Keratinocyte (primary cell): ENCODE data around the gene CORO2B. TPM values are rescaled to one million over a fixed set of nuclear protein-coding genes. Genes with fewer than 3 reads are reported as not detected.

Experiments used
- DNase-seq: peaks from one replicate; pipeline ENCODE4 v3.0.0-alpha.2; 2011; ENCODE audit warnings: low read depth, missing footprints, low spot score
- FAIRE-seq: peaks from 2 replicates; lab custom pipeline; 2011; peaks lifted over from hg19 to GRCh38; lab: Jason Lieb, UNC
- H2AFZ ChIP-seq: 2 replicates; pipeline ENCODE4 v1.6.0; 2012; ENCODE audit warnings: low read length, control low read depth, inconsistent platforms; ENCODE audit not compliant: control insufficient read depth
- H3K27ac ChIP-seq: 2 replicates; pipeline ENCODE4 v1.5.1; 2011; ENCODE audit warnings: low read length; ENCODE audit not compliant: control insufficient read depth, insufficient read depth
- H3K27me3 ChIP-seq: 3 replicates; pipeline ENCODE4 v1.6.0; 2011; ENCODE audit warnings: low read length; ENCODE audit not compliant: control insufficient read depth, insufficient read depth; ENCODE audit errors: extremely low read depth
- H3K36me3 ChIP-seq, 2 experiments: 2 replicates in 1 of 2; 3 replicates in 1 of 2; pipeline ENCODE4 v1.5.1; 2011; ENCODE audit warnings: low read length in 2 of 2, mild to moderate bottlenecking in 1 of 2; ENCODE audit not compliant: control insufficient read depth in 2 of 2, insufficient read depth in 2 of 2; ENCODE audit errors: extremely low read depth in 1 of 2
- H3K4me1 ChIP-seq: 3 replicates; pipeline ENCODE4 v1.5.1; 2011; ENCODE audit warnings: low read length; ENCODE audit not compliant: control insufficient read depth, insufficient read depth; ENCODE audit errors: extremely low read depth
- H3K4me2 ChIP-seq: 3 replicates; pipeline ENCODE4 v1.6.0; 2011; ENCODE audit warnings: low read depth, low read length; ENCODE audit not compliant: control insufficient read depth, insufficient read depth; ENCODE audit errors: extremely low read depth
- H3K4me3 ChIP-seq, 3 experiments: fragments of 200-600 bp in 1 of 3; sonication (generic) in 1 of 3; 2 replicates in 2 of 3; 3 replicates in 1 of 3; pipeline ENCODE4 v1.5.1; 2011 to 2016; ENCODE audit warnings: low read length in 3 of 3, mild to moderate bottlenecking in 3 of 3, control low read depth in 2 of 3, inconsistent platforms in 1 of 3, low read depth in 1 of 3, mixed read lengths in 1 of 3, mixed run types in 1 of 3, moderate library complexity in 1 of 3; ENCODE audit not compliant: control insufficient read depth in 2 of 3, insufficient read depth in 2 of 3; ENCODE audit errors: extremely low read depth in 1 of 3
- H3K79me2 ChIP-seq: 2 replicates; pipeline ENCODE4 v1.6.0; 2012; ENCODE audit warnings: low read length; ENCODE audit not compliant: control insufficient read depth, insufficient read depth
- H3K9ac ChIP-seq: 3 replicates; pipeline ENCODE4 v1.6.0; 2011; ENCODE audit warnings: low read length; ENCODE audit not compliant: control insufficient read depth, insufficient read depth; ENCODE audit errors: extremely low read depth
- H3K9me1 ChIP-seq: 3 replicates; pipeline ENCODE4 v1.6.0; 2011; ENCODE audit warnings: low read length; ENCODE audit not compliant: control insufficient read depth, insufficient read depth; ENCODE audit errors: extremely low read depth
- H3K9me3 ChIP-seq: 2 replicates; pipeline ENCODE4 v1.5.1; 2012; ENCODE audit warnings: low read depth, low read length; ENCODE audit not compliant: control insufficient read depth
- H4K20me1 ChIP-seq: 3 replicates; pipeline ENCODE4 v1.6.0; 2011; ENCODE audit warnings: low read length; ENCODE audit not compliant: control insufficient read depth, insufficient read depth; ENCODE audit errors: extremely low read depth
- CTCF ChIP-seq, 3 experiments: IDR thresholded peaks in 1 of 3; conservative IDR thresholded peaks in 1 of 3; optimal IDR thresholded peaks in 1 of 3; 2 replicates in 2 of 3; 3 replicates in 1 of 3; pipeline versions ENCODE3 to v1.5.1; 2011; ENCODE audit warnings: low read length in 3 of 3, mild to moderate bottlenecking in 3 of 3, moderate library complexity in 2 of 3, control low read depth in 1 of 3, inconsistent platforms in 1 of 3; ENCODE audit not compliant: insufficient read depth in 2 of 3; ENCODE audit errors: extremely low read depth in 1 of 3
- EZH2 ChIP-seq: IDR thresholded peaks from one replicate; pipeline ENCODE4 v1.6.1; 2012; ENCODE audit warnings: inconsistent platforms, mild to moderate bottlenecking, low read length, moderate library complexity
- dilution Hi-C: fragments of 300-500 bp; cut with MboI; formaldehyde crosslinking; loops from one replicate; pipeline ENCODE4 v1.7.0; 2020; ENCODE audit warnings: low sequenced_read_pairs; ENCODE audit not compliant: extremely low pct_ligation_motif_present
- polyA plus RNA-seq, 5 experiments: library from polyadenylated mRNA; depleted of rRNA in 3 of 5; stranded (reverse) in 3 of 5; stranded (forward) in 1 of 5; unstranded in 1 of 5; fragments of >200 nt; gene quantifications; 1 replicate in 1 of 5; 2 replicates in 3 of 5; 3 replicates in 1 of 5; pipeline versions ENCODE4 v1.2.1 to v1.2.3, GENCODE V29; 2011 to 2012; ENCODE audit warnings: missing spikeins in 2 of 5, low read depth in 1 of 5, low replicate concordance in 1 of 5

The CORO2B gene
- polyA plus RNA-seq, 1 donor (not counting 4 experiments of a cell fraction or from before 2014, with no cell fraction given) = 0.13 TPM

- no peaks in the 10 kb centered on the region for H3K4me1 ChIP-seq
- no peaks in the 10 kb centered on the region for H3K9me1 ChIP-seq
- no peaks in the 10 kb centered on the region for H3K79me2 ChIP-seq
- FAIRE-seq (no peak), DNase-seq (no peak)
- H3K27ac ChIP-seq = no peak overlapping the region
- H3K36me3 ChIP-seq = no peaks in the 10 kb centered on the region
- H3K4me2 ChIP-seq = no peak overlapping the region
- H3K4me3 ChIP-seq = no peak overlapping the region
- no peaks in the 10 kb centered on the region for H3K27me3 ChIP-seq
- H4K20me1 ChIP-seq = no peaks in the 10 kb centered on the region
- no peaks in the 10 kb centered on the region for H3K9me3 ChIP-seq
- no peak overlapping the region for H3K9ac ChIP-seq
- H2AFZ ChIP-seq = no peak overlapping the region
- dilution Hi-C loops = no loop called here
- TF ChIP-seq EZH2 = no peak
- no peak for TF ChIP-seq CTCF (optimal IDR thresholded peaks at IDR 0.05 in 1 of 3, IDR thresholded peaks at IDR 0.05 in 1 of 3, conservative IDR thresholded peaks at IDR 0.05 in 1 of 3; ENCODE audit: extremely low read depth in 1 of 3, insufficient read depth in 2 of 3, low read length in 3 of 3)
Observed at GRCh38 chr15:68609629-68610028, 30.8 kb downstream of the CORO2B start.

DNA sequence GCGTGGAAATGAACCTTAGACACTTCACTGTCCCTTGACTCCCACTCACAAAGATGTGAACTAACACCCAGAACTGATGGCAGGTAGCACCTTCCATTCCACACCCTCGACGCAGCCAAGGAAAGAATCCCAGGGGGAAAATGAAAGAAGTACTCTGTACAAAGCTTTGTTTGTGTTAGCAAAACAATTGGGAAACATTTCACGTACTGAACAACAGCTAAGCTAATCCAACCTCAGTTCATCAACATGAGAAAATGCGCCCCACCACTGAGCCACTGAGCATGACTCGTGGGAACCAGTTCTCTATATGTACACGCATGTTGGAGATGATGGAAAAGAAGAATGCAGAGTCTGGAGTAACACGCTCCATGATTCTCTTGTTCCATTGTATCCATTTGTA lies 32.0 kb downstream of the CORO2B start:
- H3K4me3 ChIP-seq = no peak overlapping the region
- H3K4me2 ChIP-seq = no peak overlapping the region
- FAIRE-seq = no peak
- no peaks in the 10 kb centered on the region for H3K27me3 ChIP-seq
- H3K36me3 ChIP-seq = no peaks in the 10 kb centered on the region
- TF ChIP-seq EZH2 = no peak
- no peak for DNase-seq
- H3K27ac ChIP-seq = no peak overlapping the region
- no peaks in the 10 kb centered on the region for H3K79me2 ChIP-seq
- no peaks in the 10 kb centered on the region for H3K4me1 ChIP-seq
- H3K9ac ChIP-seq = no peak overlapping the region
- no peak overlapping the region for H2AFZ ChIP-seq
- H3K9me1 ChIP-seq = no peaks in the 10 kb centered on the region
- dilution Hi-C loops = no loop called here
- H4K20me1 ChIP-seq = no peaks in the 10 kb centered on the region
- H3K9me3 ChIP-seq = no peaks in the 10 kb centered on the region

- DNase-seq = no peak
- Histone ChIP-seq H3K4me3 (no peak overlapping the region), H3K79me2 (no peaks in the 10 kb centered on the region), H3K27ac (no peak overlapping the region), H3K27me3 (no peaks in the 10 kb centered on the region), H3K9ac (no peak overlapping the region), H3K36me3 (no peaks in the 10 kb centered on the region), H4K20me1 (no peaks in the 10 kb centered on the region), H3K9me3 (no peaks in the 10 kb centered on the region), H3K9me1 (no peaks in the 10 kb centered on the region), H3K4me1 (no peaks in the 10 kb centered on the region), H3K4me2 (no peak overlapping the region), H2AFZ (no peak overlapping the region)
- dilution Hi-C loops = no loop called here
- TF ChIP-seq CTCF (optimal IDR thresholded peaks at IDR 0.05 in 1 of 3, IDR thresholded peaks at IDR 0.05 in 1 of 3, conservative IDR thresholded peaks at IDR 0.05 in 1 of 3; ENCODE audit: extremely low read depth in 1 of 3, insufficient read depth in 2 of 3, low read length in 3 of 3) = no peak
- no peak for TF ChIP-seq EZH2
- FAIRE-seq = no peak
Observed at GRCh38 chr15:68612503-68612902, 33.7 kb downstream of the CORO2B start.
